HEK293T (cell line): Measurements from ENCODE around the gene CHAC1.

ENCODE experiments used
- CTBP1 ChIP-seq: fragments of 450-650 bp; IDR thresholded peaks from 2 replicates; pipeline ENCODE4 v1.6.1; 2016; ENCODE audit warnings: borderline replicate concordance
- FOXA1 ChIP-seq: fragments of 450-650 bp; IDR thresholded peaks from 2 replicates; pipeline ENCODE4 v1.6.1; 2016; ENCODE audit warnings: mild to moderate bottlenecking
- FOXK2 ChIP-seq: fragments of 450-650 bp; IDR thresholded peaks from 2 replicates; pipeline ENCODE4 v1.6.1; 2016; ENCODE audit warnings: mild to moderate bottlenecking
- FOXM1 ChIP-seq: fragments of 450-650 bp; IDR thresholded peaks from 2 replicates; pipeline ENCODE4 v1.6.1; 2017; ENCODE audit warnings: mild to moderate bottlenecking, borderline replicate concordance
- L3MBTL2 ChIP-seq: fragments of 450-650 bp; conservative IDR thresholded peaks from 2 replicates; pipeline ENCODE4 v1.6.1; 2016; ENCODE audit warnings: mild to moderate bottlenecking
- LEF1 ChIP-seq: fragments of 450-650 bp; IDR thresholded peaks from 2 replicates; pipeline ENCODE4 v1.6.1; 2017; ENCODE audit warnings: mild to moderate bottlenecking, borderline replicate concordance
- SUZ12 ChIP-seq: fragments of 450-650 bp; IDR thresholded peaks from 2 replicates; pipeline ENCODE4 v1.6.1; 2016; ENCODE audit warnings: mild to moderate bottlenecking

- no peak for TF ChIP-seq FOXK2
- TF ChIP-seq FOXA1: no peak
- TF ChIP-seq FOXM1: no peak
- no peak for TF ChIP-seq LEF1
- TF ChIP-seq CTBP1: no peak
- no peak for TF ChIP-seq SUZ12
- no peak for TF ChIP-seq L3MBTL2
Observed at GRCh38 chr15:41004490-41004889, 51.2 kb downstream of the CHAC1 start.
